DND-41 (cell line): ENCODE measurements around the gene ZNF653.

Experiments
- ATAC-seq: fragments of 200-7000 bp; cut with Tn5 transposase; 3 replicates; pipeline ENCODE4 v1.9.1; 2021; ENCODE audit warnings: low read depth; ENCODE audit not compliant: insufficient read depth
- DNase-seq: peaks from one replicate; pipeline ENCODE4 v3.0.0-alpha.2; 2020
- H2AFZ ChIP-seq: 2 replicates; pipeline ENCODE4 v1.6.0; 2012; ENCODE audit warnings: low read depth, low read length
- H3K27ac ChIP-seq: 2 replicates; pipeline ENCODE4 v1.5.1; 2012; ENCODE audit warnings: low read length, inconsistent platforms
- H3K27me3 ChIP-seq: fragments of 200-600 bp; sonication (generic); 2 replicates; pipeline ENCODE4 v1.6.0; 2012; ENCODE audit warnings: low read length, mild to moderate bottlenecking, inconsistent platforms; ENCODE audit not compliant: insufficient read depth, poor library complexity
- H3K36me3 ChIP-seq: 2 replicates; pipeline ENCODE4 v1.5.1; 2012; ENCODE audit warnings: low read length, inconsistent platforms; ENCODE audit not compliant: insufficient read depth
- H3K4me1 ChIP-seq: 2 replicates; pipeline ENCODE4 v1.5.1; 2012; ENCODE audit warnings: mild to moderate bottlenecking, low read length; ENCODE audit not compliant: insufficient read depth
- H3K4me2 ChIP-seq: 2 replicates; pipeline ENCODE4 v1.6.0; 2012; ENCODE audit warnings: mild to moderate bottlenecking, moderate library complexity, low read length, inconsistent platforms; ENCODE audit not compliant: insufficient read depth
- H3K4me3 ChIP-seq, 2 experiments: fragments of 200-600 bp in 1 of 2; shearing (Covaris generic) in 1 of 2; 2 replicates each; pipeline ENCODE4 v1.5.1; 2012 to 2016; ENCODE audit warnings: inconsistent platforms in 2 of 2, low read length in 2 of 2, mild to moderate bottlenecking in 2 of 2, low read depth in 1 of 2, moderate library complexity in 1 of 2
- H3K79me2 ChIP-seq: 2 replicates; pipeline ENCODE4 v1.6.0; 2012; ENCODE audit warnings: low read length, inconsistent platforms; ENCODE audit not compliant: insufficient read depth
- H3K9ac ChIP-seq: 2 replicates; pipeline ENCODE4 v1.6.0; 2012; ENCODE audit warnings: low read depth, mild to moderate bottlenecking, inconsistent platforms, low read length, moderate library complexity
- H3K9me3 ChIP-seq: 2 replicates; pipeline ENCODE4 v1.5.1; 2012; ENCODE audit warnings: low read length, moderate library complexity, mild to moderate bottlenecking, inconsistent platforms; ENCODE audit not compliant: insufficient read depth, severe bottlenecking
- H4K20me1 ChIP-seq: 2 replicates; pipeline ENCODE4 v1.6.0; 2012; ENCODE audit warnings: low read length; ENCODE audit not compliant: insufficient read depth
- EZH2 ChIP-seq: IDR thresholded peaks from 3 replicates; pipeline ENCODE4 v1.6.1; 2012; ENCODE audit warnings: borderline replicate concordance, low read depth, mild to moderate bottlenecking, moderate library complexity, low read length, inconsistent platforms; ENCODE audit not compliant: severe bottlenecking
- TF ChIP-seq, protein P1 (sequence below): IDR thresholded peaks from 2 replicates; pipeline ENCODE4 v1.5.1; 2012; ENCODE audit warnings: borderline replicate concordance, low read length, moderate library complexity, mild to moderate bottlenecking; ENCODE audit not compliant: poor library complexity, severe bottlenecking; ENCODE audit errors: extremely low read depth

Gene ZNF653

DNA sequence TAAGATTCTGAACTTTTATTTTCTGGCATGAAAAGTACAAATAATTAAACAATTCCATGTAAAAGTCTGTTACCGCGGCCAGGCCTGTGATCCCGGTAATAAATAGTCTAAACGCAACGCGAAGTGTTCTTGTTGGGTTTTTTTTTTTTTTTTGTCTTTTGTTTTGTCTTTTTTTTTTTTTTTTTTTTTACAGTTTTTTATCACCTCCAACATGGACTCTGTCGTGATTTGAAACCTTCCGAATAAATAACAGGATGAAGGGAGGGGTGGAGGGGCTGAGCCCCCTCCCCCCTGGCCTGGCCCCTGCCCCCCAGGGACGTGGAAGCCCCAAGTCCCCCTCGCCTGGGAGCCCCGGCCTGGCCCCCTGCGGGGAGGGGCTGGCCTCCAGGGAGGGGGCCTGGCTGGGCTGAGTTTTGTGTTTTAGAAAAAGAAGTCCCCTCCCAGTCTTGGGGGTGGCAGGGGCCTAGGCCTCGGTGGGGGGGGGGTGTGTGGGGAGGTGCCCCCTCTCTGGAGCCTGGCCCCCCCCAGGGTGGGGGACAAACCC lies 54.2 kb downstream of the ZNF653 start:
- Histone ChIP-seq H3K4me1 (no peaks in the 10 kb centered on the region), H3K27ac (no peak overlapping the region), H3K4me2 (no peak overlapping the region), H3K9me3 (no peaks in the 10 kb centered on the region), H3K36me3 (peaks cover 38% of the 10 kb centered on the region), H3K9ac (no peak overlapping the region), H2AFZ (no peak overlapping the region), H3K4me3 (no peak overlapping the region), H3K79me2 (no peaks in the 10 kb centered on the region), H4K20me1 (0 out of 2 replicates have a peak, but pooled peaks cover 2% of the 10 kb centered on the region), H3K27me3 (no peaks in the 10 kb centered on the region)
- ATAC-seq: no peak
- TF ChIP-seq EZH2: no peak
- TF ChIP-seq, protein P1, sequence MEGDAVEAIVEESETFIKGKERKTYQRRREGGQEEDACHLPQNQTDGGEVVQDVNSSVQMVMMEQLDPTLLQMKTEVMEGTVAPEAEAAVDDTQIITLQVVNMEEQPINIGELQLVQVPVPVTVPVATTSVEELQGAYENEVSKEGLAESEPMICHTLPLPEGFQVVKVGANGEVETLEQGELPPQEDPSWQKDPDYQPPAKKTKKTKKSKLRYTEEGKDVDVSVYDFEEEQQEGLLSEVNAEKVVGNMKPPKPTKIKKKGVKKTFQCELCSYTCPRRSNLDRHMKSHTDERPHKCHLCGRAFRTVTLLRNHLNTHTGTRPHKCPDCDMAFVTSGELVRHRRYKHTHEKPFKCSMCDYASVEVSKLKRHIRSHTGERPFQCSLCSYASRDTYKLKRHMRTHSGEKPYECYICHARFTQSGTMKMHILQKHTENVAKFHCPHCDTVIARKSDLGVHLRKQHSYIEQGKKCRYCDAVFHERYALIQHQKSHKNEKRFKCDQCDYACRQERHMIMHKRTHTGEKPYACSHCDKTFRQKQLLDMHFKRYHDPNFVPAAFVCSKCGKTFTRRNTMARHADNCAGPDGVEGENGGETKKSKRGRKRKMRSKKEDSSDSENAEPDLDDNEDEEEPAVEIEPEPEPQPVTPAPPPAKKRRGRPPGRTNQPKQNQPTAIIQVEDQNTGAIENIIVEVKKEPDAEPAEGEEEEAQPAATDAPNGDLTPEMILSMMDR: no peak
- no peak for DNase-seq

DNA sequence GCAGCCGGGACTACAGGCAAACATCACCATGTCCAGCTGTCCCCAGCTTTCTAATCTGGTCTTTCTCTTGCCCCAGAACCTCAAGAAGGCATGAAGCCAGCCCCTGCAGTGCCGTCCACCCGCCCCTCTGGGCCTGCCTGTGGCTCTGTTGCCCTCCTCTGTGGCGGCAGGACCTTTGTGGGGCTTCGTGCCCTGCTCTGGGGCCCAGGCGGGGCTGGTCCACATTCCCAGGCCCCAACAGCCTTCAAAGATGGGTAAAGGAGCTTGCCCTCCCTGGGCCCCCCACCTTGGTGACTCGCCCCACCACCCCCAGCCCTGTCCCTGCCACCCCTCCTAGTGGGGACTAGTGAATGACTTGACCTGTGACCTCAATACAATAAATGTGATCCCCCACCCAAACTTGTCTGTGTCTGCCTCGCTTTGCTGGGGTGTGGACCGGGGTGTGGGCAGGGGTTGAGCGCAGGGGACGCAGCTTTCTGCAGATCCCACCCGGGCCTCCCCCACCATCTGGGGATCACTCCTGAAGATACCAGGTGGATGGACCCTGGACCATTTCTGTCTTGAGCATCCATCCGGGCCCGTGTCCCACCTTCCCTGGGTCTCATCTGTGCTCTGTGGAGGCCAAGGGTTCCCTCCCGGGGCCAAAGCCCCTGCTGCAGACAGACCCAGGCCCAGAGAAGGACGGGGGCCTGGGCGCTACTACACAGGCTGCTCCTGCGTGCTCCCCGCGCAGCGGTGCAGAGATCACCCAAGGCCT lies 54.9 kb downstream of the ZNF653 start:
- Histone ChIP-seq H4K20me1 (peaks cover 2% of the 10 kb centered on the region; the same call in 1 of the 2 replicates), H3K4me3 (no peak overlapping the region), H3K4me2 (no peak overlapping the region), H3K27me3 (no peaks in the 10 kb centered on the region), H3K4me1 (no peaks in the 10 kb centered on the region), H3K36me3 (peaks cover 43% of the 10 kb centered on the region), H3K9ac (no peak overlapping the region), H3K27ac (no peak overlapping the region), H3K9me3 (no peaks in the 10 kb centered on the region), H3K79me2 (no peaks in the 10 kb centered on the region), H2AFZ (no peak overlapping the region)
- no peak for ATAC-seq
- TF ChIP-seq, protein P1: no peak
- no peak for TF ChIP-seq EZH2
- no peak for DNase-seq

DNA sequence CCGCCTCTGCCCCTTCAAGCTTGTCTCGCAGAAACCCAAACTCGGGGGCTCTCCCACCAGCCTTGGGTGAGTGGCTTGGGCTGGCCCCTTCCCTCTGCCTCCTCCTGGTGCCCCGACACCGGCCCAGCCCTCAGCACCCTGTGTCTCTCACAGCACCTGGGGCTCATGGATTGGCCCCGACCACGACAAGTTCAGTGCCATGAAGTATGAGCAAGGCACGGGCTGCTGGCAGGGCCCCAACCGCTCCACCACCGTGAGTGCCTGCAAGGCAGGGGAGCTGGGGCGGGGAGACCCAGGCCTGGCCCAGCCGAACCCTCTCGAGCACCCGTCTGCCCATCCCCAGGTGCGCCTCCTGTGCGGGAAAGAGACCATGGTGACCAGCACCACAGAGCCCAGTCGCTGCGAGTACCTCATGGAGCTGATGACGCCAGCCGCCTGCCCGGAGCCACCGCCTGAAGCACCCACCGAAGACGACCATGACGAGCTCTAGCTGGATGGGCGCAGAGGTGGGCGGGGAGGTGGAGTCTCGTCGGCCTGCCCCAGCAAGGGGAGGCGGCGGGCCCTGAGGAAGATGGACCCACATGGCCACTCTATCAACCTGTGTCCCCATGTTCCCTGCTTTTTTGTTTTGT lies 56.6 kb downstream of the ZNF653 start:
- no peak overlapping the region for H2AFZ ChIP-seq
- no peak overlapping the region for H3K9ac ChIP-seq
- H3K9me3 ChIP-seq: no peaks in the 10 kb centered on the region
- no peak overlapping the region for H3K4me2 ChIP-seq
- no peak overlapping the region for H3K27ac ChIP-seq
- H3K4me3 ChIP-seq: no peak overlapping the region
- no peaks in the 10 kb centered on the region for H3K27me3 ChIP-seq
- TF ChIP-seq, protein P1: no peak
- no peak for TF ChIP-seq EZH2
- H3K79me2 ChIP-seq: peaks cover 6% of the 10 kb centered on the region
- H4K20me1 ChIP-seq: peaks cover 16% of the 10 kb centered on the region
- no peaks in the 10 kb centered on the region for H3K4me1 ChIP-seq
- DNase-seq (no peak), ATAC-seq (no peak)
- H3K36me3 ChIP-seq: peaks cover 59% of the 10 kb centered on the region
